A673 (cell line): ENCODE results near the gene HNRNPM. TPM values are rescaled to one million over a fixed set of nuclear protein-coding genes. Genes with fewer than 3 reads are reported as not detected.

Experiments
- BruUV-seq: library from RNA; stranded (reverse); fragments of 400-500 nt; replicated peaks from 2 replicates; lab custom pipeline; 2021; lab: Mats Ljungman, UMichigan
- CTCF ChIA-PET: fragments of 300-600 bp; sonication (Branson Sonifier 250); formaldehyde crosslinking; loops from one replicate; lab custom pipeline; 2022; ENCODE audit warnings: antibody characterized with exemption; lab: Charles Lee
- POLR2A ChIA-PET: fragments of 300-600 bp; sonication (Branson Sonifier 250); formaldehyde crosslinking; loops from one replicate; lab custom pipeline; 2022; ENCODE audit warnings: antibody characterized with exemption; ENCODE audit not compliant: low non-redundant PET; lab: Charles Lee
- DNase-seq: peaks from one replicate; pipeline ENCODE4 v3.0.0-alpha.2; 2015; ENCODE audit warnings: low spot score
- H3K27ac ChIP-seq: fragments of 200-600 bp; sonication (generic); 2 replicates; pipeline ENCODE4 v1.5.1; 2016; ENCODE audit warnings: mixed run types, low read depth, mild to moderate bottlenecking, mixed read lengths, antibody characterized with exemption, low read length; ENCODE audit not compliant: poor library complexity, severe bottlenecking
- H3K27me3 ChIP-seq: fragments of 200-600 bp; sonication (generic); replicated peaks from 2 replicates; pipeline ENCODE4 v1.6.1; 2017; ENCODE audit warnings: mixed run types, low read depth, mild to moderate bottlenecking, mixed read lengths, antibody characterized with exemption, low read length; ENCODE audit not compliant: insufficient read depth, poor library complexity
- H3K36me3 ChIP-seq: fragments of 200-600 bp; sonication (generic); 2 replicates; pipeline ENCODE4 v1.6.1; 2016; ENCODE audit warnings: mixed run types, mild to moderate bottlenecking, mixed read lengths, antibody characterized with exemption, low read length; ENCODE audit not compliant: insufficient read depth, poor library complexity, severe bottlenecking
- H3K4me1 ChIP-seq: fragments of 200-600 bp; sonication (generic); 2 replicates; pipeline ENCODE4 v1.6.1; 2017; ENCODE audit warnings: mixed run types, mild to moderate bottlenecking, mixed read lengths, antibody characterized with exemption, low read length; ENCODE audit not compliant: insufficient read depth, poor library complexity, severe bottlenecking
- H3K4me3 ChIP-seq: fragments of 200-600 bp; sonication (generic); 2 replicates; pipeline ENCODE4 v1.5.1; 2016; ENCODE audit warnings: low read depth, mixed run types, mild to moderate bottlenecking, mixed read lengths, low read length; ENCODE audit not compliant: poor library complexity, severe bottlenecking
- H3K9me3 ChIP-seq: fragments of 200-600 bp; sonication (generic); 2 replicates; pipeline ENCODE4 v1.6.1; 2016; ENCODE audit warnings: mixed run types, low read depth, mild to moderate bottlenecking, mixed read lengths, antibody characterized with exemption, low read length; ENCODE audit not compliant: poor library complexity, severe bottlenecking
- EZH2 ChIP-seq: fragments of 200-600 bp; sonication (generic); IDR thresholded peaks from 2 replicates; pipeline ENCODE4 v1.6.1; 2017; ENCODE audit warnings: borderline replicate concordance, low read depth, mild to moderate bottlenecking, mixed read lengths, antibody characterized with exemption, low read length; ENCODE audit not compliant: poor library complexity, severe bottlenecking
- intact Hi-C: fragments of 100-400 bp; cut with micrococcal nuclease; formaldehyde crosslinking; loops from one replicate; pipeline ENCODE4 v1.10.0; 2022; ENCODE audit not compliant: unreplicated experiment
- total RNA-seq: library from RNA; stranded (reverse); gene quantifications from 2 replicates; pipeline ENCODE4 v1.2.3, GENCODE V29; 2021
- TF ChIP-seq, protein P1 (sequence below): fragments of 300-800, 200-600 bp; sonication (generic); conservative IDR thresholded peaks from 2 replicates; pipeline ENCODE4 v1.5.1; 2017; ENCODE audit warnings: low read depth, mild to moderate bottlenecking, antibody characterized with exemption, low read length, moderate library complexity, mixed read lengths

The HNRNPM gene
- total RNA-seq, 1 experiment from 2014 or later: 436 TPM

DNA sequence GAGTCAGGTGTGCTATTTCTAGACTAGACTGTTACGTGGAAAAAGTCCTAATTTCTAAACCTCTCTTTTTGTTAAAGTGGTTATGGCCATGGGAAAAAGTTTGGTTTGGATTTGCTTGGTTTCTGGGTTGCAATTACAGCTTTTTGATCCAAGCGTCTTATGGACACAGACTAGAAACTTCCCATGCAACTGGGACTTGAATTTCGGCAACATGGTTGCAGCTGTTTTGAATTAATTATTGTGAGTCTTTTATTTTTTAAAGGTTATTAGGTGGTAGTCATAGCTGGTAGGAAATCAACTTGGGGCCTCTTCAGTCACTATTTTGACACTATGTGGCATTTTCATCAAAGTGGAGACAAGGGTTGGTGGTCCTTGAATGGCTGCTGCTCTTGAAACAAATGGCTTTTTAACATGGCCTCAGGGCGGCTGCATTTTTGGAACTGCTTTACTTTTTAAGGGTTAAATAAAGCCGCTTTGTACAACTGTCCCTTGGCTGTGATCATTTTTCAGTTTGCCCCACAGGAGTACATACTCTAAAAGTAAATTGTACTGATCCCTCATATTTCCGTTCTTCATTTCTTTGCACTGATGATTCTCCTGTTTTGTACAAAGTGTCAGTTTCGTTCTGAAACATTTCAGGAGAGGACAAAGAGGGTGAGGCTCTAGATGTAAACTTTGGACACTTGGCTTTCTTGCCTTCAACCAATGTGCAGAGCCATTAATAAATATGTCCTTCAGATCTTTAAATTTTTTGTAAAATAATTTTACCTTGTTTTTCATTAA lies 15.9 kb downstream of the HNRNPM start:
- Histone ChIP-seq H3K27ac (no peak overlapping the region), H3K4me1 (peaks cover 30% of the 10 kb centered on the region), H3K36me3 (peaks cover 83% of the 10 kb centered on the region), H3K9me3 (no peaks in the 10 kb centered on the region), H3K27me3 (no peaks in the 10 kb centered on the region), H3K4me3 (no peak overlapping the region)
- intact Hi-C loops: no loop called here
- BruUV-seq: no TSS peak
- CTCF ChIA-PET: no interaction called here
- DNase-seq: no peak
- POLR2A ChIA-PET: no interaction called here
- TF ChIP-seq EZH2: no peak

GRCh38 chr19:8461376-8461775 lies 16.6 kb downstream of the HNRNPM start:
- intact Hi-C loops: no loop called here
- POLR2A ChIA-PET: no interaction called here
- DNase-seq: no peak
- Histone ChIP-seq H3K9me3 (no peaks in the 10 kb centered on the region), H3K4me3 (no peak overlapping the region), H3K27me3 (no peaks in the 10 kb centered on the region), H3K36me3 (peaks cover 83% of the 10 kb centered on the region), H3K27ac (no peak overlapping the region), H3K4me1 (peaks cover 30% of the 10 kb centered on the region)
- TF ChIP-seq, protein P1, sequence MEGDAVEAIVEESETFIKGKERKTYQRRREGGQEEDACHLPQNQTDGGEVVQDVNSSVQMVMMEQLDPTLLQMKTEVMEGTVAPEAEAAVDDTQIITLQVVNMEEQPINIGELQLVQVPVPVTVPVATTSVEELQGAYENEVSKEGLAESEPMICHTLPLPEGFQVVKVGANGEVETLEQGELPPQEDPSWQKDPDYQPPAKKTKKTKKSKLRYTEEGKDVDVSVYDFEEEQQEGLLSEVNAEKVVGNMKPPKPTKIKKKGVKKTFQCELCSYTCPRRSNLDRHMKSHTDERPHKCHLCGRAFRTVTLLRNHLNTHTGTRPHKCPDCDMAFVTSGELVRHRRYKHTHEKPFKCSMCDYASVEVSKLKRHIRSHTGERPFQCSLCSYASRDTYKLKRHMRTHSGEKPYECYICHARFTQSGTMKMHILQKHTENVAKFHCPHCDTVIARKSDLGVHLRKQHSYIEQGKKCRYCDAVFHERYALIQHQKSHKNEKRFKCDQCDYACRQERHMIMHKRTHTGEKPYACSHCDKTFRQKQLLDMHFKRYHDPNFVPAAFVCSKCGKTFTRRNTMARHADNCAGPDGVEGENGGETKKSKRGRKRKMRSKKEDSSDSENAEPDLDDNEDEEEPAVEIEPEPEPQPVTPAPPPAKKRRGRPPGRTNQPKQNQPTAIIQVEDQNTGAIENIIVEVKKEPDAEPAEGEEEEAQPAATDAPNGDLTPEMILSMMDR: no peak
- TF ChIP-seq EZH2: no peak
- CTCF ChIA-PET: no interaction called here
- no TSS peak for BruUV-seq

DNA sequence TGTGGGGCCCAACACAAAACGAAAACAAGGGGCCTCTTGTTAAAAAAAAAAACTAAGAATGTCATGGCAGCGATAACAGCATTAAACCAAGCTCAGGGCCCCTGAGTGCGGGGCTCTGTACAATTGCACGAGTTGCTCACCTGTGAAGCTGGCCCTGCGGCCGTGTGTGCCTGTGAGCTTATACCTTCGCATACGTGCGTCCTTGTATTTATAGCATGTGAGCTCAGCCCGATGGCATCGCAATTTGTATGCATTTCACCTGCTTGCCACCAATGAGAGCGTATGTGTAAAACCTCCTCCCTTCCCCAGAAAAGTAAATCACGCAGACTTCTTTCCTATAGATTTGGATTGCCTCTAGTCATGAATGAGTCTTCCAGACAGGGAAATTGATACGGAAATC lies 17.1 kb downstream of the HNRNPM start:
- TF ChIP-seq EZH2: no peak
- TF ChIP-seq, protein P1: no peak
- H3K27ac ChIP-seq: no peak overlapping the region
- CTCF ChIA-PET: no interaction called here

More for the DNA sequence above, 17.1 kb downstream of the HNRNPM start:
- DNase-seq: no peak
- H3K4me1 ChIP-seq: peaks cover 30% of the 10 kb centered on the region
- no peaks in the 10 kb centered on the region for H3K9me3 ChIP-seq
- BruUV-seq: no TSS peak
- H3K36me3 ChIP-seq: peaks cover 83% of the 10 kb centered on the region
- no peaks in the 10 kb centered on the region for H3K27me3 ChIP-seq
- POLR2A ChIA-PET: no interaction called here
- H3K4me3 ChIP-seq: no peak overlapping the region
- intact Hi-C loops: no loop called here
